ENCODE measurements around the gene BBS7. TPM values are rescaled to one million over a fixed set of nuclear protein-coding genes. Genes with fewer than 3 reads are reported as not detected.

The BBS7 gene
- total RNA-seq, 6 experiments from 2014 or later, result 1.8 to 7.0 (median 3.6) TPM

- ATAC-seq (peak; percentile 75 to 86 (median 81)), DNase-seq (no peak)
Measured at GRCh38 chr4:121900132-121900983, 30.1 kb upstream of the BBS7 start.

GRCh38 chr4:121898150-121898549, 27.9 kb upstream of the BBS7 start:
- TF ChIP-seq POLR2A (IDR thresholded peaks at IDR 0.05), result no peak
- TF ChIP-seq CTCF (IDR thresholded peaks at IDR 0.05), result no peak
- 20% methylated on average over 6 of the region's 6 CpGs for WGBS (ENCODE audit: insufficient coverage, low coverage, low lambda C conversion rate, missing lambda C conversion rate)
- Histone ChIP-seq H3K4me1 (no peaks in the 10 kb centered on the region), H3K36me3 (no peaks in the 10 kb centered on the region), H3K27ac (no peak overlapping the region), H3K9me3 (no peaks in the 10 kb centered on the region), H3K27me3 (no peaks in the 10 kb centered on the region), H3K4me3 (no peak overlapping the region)
- no peak for DNase-seq
- intact Hi-C loops (cut with DNase I), result no loop called here
- ATAC-seq, result peak in 1 of 4 donors; percentile 24

More at GRCh38 chr4:121900132-121900983, 30.1 kb upstream of the BBS7 start:
- Histone ChIP-seq H3K4me3 (no peak overlapping the region), H3K36me3 (no peaks in the 10 kb centered on the region), H3K27me3 (no peaks in the 10 kb centered on the region), H3K9me3 (no peaks in the 10 kb centered on the region), H3K4me1 (no peaks in the 10 kb centered on the region), H3K27ac (no peak overlapping the region)
- intact Hi-C loops (cut with DNase I), result no loop called here
- TF ChIP-seq CTCF (IDR thresholded peaks at IDR 0.05) (peak; percentile 70 to 74 (median 72)), POLR2A (IDR thresholded peaks at IDR 0.05) (no peak)
- 52% methylated on average over 4 of the region's 4 CpGs for WGBS (ENCODE audit: insufficient coverage, low coverage, low lambda C conversion rate, missing lambda C conversion rate)

GRCh38 chr4:121888134-121888533, 17.9 kb upstream of the BBS7 start:
- no peak overlapping the region for H3K4me3 ChIP-seq
- TF ChIP-seq CTCF (IDR thresholded peaks at IDR 0.05) (no peak), POLR2A (IDR thresholded peaks at IDR 0.05) (no peak)
- H3K36me3 ChIP-seq, result no peaks in the 10 kb centered on the region
- no peaks in the 10 kb centered on the region for H3K27me3 ChIP-seq
- H3K9me3 ChIP-seq, result no peaks in the 10 kb centered on the region
- H3K27ac ChIP-seq, result no peak overlapping the region
- no peak for DNase-seq
- WGBS (ENCODE audit: insufficient coverage, low coverage, low lambda C conversion rate, missing lambda C conversion rate), result 86% methylated on average over 1 of the region's 1 CpG
- intact Hi-C loops (cut with DNase I), result no loop called here
- no peak for ATAC-seq
- H3K4me1 ChIP-seq, result no peaks in the 10 kb centered on the region

GRCh38 chr4:121885115-121885514, 14.8 kb upstream of the BBS7 start:
- DNase-seq (no peak), ATAC-seq (no peak)
- Histone ChIP-seq H3K27me3 (no peaks in the 10 kb centered on the region), H3K4me3 (no peak overlapping the region), H3K9me3 (no peaks in the 10 kb centered on the region), H3K36me3 (no peaks in the 10 kb centered on the region), H3K27ac (no peak overlapping the region), H3K4me1 (no peaks in the 10 kb centered on the region)
- WGBS (ENCODE audit: insufficient coverage, low coverage, low lambda C conversion rate, missing lambda C conversion rate), result 74% methylated on average over 2 of the region's 2 CpGs
- intact Hi-C loops (cut with DNase I), result no loop called here
- no peak for TF ChIP-seq CTCF (IDR thresholded peaks at IDR 0.05)

All from right lobe of liver (tissue), 6 donors.